ENCODE results near the gene PTPRM. TPM values are rescaled to one million over a fixed set of nuclear protein-coding genes. Genes with fewer than 3 reads are reported as not detected.

Gene PTPRM
- total RNA-seq, 2 experiments from 2014 or later: 2.1 to 3.0 TPM

- ChIA-PET CTCF (no interaction called here), POLR2A (interaction anchor here (0.9 kb wide), 1 partner anchor 8 kb away, joined by 3 read pairs; no protein-coding TSS in a partner anchor)
- ATAC-seq (no peak), DNase-seq (no peak)
- Mint-ChIP-seq H3K27me3 (peaks cover 5% of the 10 kb centered on the region), H3K4me3 (no peak overlapping the region), H3K9me3 (no peaks in the 10 kb centered on the region), H3K27ac (no peak overlapping the region), H3K4me1 (ENCODE audit: low read depth) (no peaks in the 10 kb centered on the region), H3K36me3 (ENCODE audit: low read depth) (no peaks in the 10 kb centered on the region)
- TF ChIP-seq CTCF (IDR thresholded peaks at IDR 0.05): no peak
- intact Hi-C loops (cut with micrococcal nuclease): no loop called here
Observed at GRCh38 chr18:8349608-8350323, 782.6 kb downstream of the PTPRM start.

GRCh38 chr18:8350628-8351027 lies 783.5 kb downstream of the PTPRM start:
- intact Hi-C loops (cut with micrococcal nuclease): no loop called here
- no peak for DNase-seq
- ATAC-seq: no peak
- H3K9me3 Mint-ChIP-seq: no peaks in the 10 kb centered on the region
- ChIA-PET POLR2A (interaction anchor here (0.9 kb wide), 1 partner anchor 9 kb away, joined by 3 read pairs; no protein-coding TSS in a partner anchor), CTCF (no interaction called here)
- H3K27me3 Mint-ChIP-seq: peaks cover 5% of the 10 kb centered on the region
- no peaks in the 10 kb centered on the region for H3K36me3 Mint-ChIP-seq (ENCODE audit: low read depth)
- TF ChIP-seq CTCF (IDR thresholded peaks at IDR 0.05): no peak
- no peaks in the 10 kb centered on the region for H3K4me1 Mint-ChIP-seq (ENCODE audit: low read depth)
- H3K4me3 Mint-ChIP-seq: no peak overlapping the region
- no peak overlapping the region for H3K27ac Mint-ChIP-seq

- H3K4me1 Mint-ChIP-seq (ENCODE audit: low read depth): no peaks in the 10 kb centered on the region
- intact Hi-C loops (cut with micrococcal nuclease): no loop called here
- TF ChIP-seq CTCF (IDR thresholded peaks at IDR 0.05): no peak
- no peaks in the 10 kb centered on the region for H3K36me3 Mint-ChIP-seq (ENCODE audit: low read depth)
- ChIA-PET CTCF (no interaction called here), POLR2A (no interaction called here)
- no peak for ATAC-seq
- no peaks in the 10 kb centered on the region for H3K9me3 Mint-ChIP-seq
- peaks cover 5% of the 10 kb centered on the region for H3K27me3 Mint-ChIP-seq
- no peak for DNase-seq
- no peak overlapping the region for H3K4me3 Mint-ChIP-seq
- no peak overlapping the region for H3K27ac Mint-ChIP-seq
Observed at GRCh38 chr18:8351161-8351560, 784.0 kb downstream of the PTPRM start.

- H3K27me3 Mint-ChIP-seq: peaks cover 5% of the 10 kb centered on the region
- no peak overlapping the region for H3K4me3 Mint-ChIP-seq
- CTCF ChIA-PET: no interaction called here
- TF ChIP-seq CTCF (IDR thresholded peaks at IDR 0.05): no peak
- DNase-seq (no peak), ATAC-seq (no peak)
- intact Hi-C loops (cut with micrococcal nuclease): no loop called here
- POLR2A ChIA-PET: no interaction called here
- no peaks in the 10 kb centered on the region for H3K9me3 Mint-ChIP-seq
- H3K4me1 Mint-ChIP-seq (ENCODE audit: low read depth): no peaks in the 10 kb centered on the region
- H3K36me3 Mint-ChIP-seq (ENCODE audit: low read depth): no peaks in the 10 kb centered on the region
- no peak overlapping the region for H3K27ac Mint-ChIP-seq
Observed at GRCh38 chr18:8354304-8354703, 787.2 kb downstream of the PTPRM start.

GRCh38 chr18:8356001-8356400 lies 788.9 kb downstream of the PTPRM start:
- TF ChIP-seq CTCF (IDR thresholded peaks at IDR 0.05): no peak
- Mint-ChIP-seq H3K4me3 (no peak overlapping the region), H3K27me3 (peaks cover 5% of the 10 kb centered on the region), H3K4me1 (ENCODE audit: low read depth) (no peaks in the 10 kb centered on the region), H3K27ac (no peak overlapping the region), H3K9me3 (no peaks in the 10 kb centered on the region), H3K36me3 (ENCODE audit: low read depth) (no peaks in the 10 kb centered on the region)
- intact Hi-C loops (cut with micrococcal nuclease): no loop called here
- ATAC-seq (no peak), DNase-seq (no peak)
- CTCF ChIA-PET: interaction anchor here (1.5 kb wide), 1 partner anchor 10 kb away, joined by 3 read pairs; no protein-coding TSS in a partner anchor
- POLR2A ChIA-PET: no interaction called here

Measured in activated CD8-positive, alpha-beta T cell treated with anti-CD3 and anti-CD28 coated beads for 36 hours (primary cell).